PC-9 (cell line): ENCODE data around the gene POLD1.

Experiments used
- EZH2 ChIP-seq: fragments of 200-600 bp; sonication (generic); IDR thresholded peaks from 2 replicates; pipeline ENCODE4 v1.8.0; 2017; ENCODE audit warnings: antibody characterized with exemption, low read depth
- TF ChIP-seq, protein P1 (sequence below): fragments of 200-600 bp; sonication (generic); conservative IDR thresholded peaks from 2 replicates; pipeline ENCODE4 v1.6.1; 2017; ENCODE audit warnings: mixed run types, antibody characterized with exemption, mild to moderate bottlenecking, moderate library complexity

DNA sequence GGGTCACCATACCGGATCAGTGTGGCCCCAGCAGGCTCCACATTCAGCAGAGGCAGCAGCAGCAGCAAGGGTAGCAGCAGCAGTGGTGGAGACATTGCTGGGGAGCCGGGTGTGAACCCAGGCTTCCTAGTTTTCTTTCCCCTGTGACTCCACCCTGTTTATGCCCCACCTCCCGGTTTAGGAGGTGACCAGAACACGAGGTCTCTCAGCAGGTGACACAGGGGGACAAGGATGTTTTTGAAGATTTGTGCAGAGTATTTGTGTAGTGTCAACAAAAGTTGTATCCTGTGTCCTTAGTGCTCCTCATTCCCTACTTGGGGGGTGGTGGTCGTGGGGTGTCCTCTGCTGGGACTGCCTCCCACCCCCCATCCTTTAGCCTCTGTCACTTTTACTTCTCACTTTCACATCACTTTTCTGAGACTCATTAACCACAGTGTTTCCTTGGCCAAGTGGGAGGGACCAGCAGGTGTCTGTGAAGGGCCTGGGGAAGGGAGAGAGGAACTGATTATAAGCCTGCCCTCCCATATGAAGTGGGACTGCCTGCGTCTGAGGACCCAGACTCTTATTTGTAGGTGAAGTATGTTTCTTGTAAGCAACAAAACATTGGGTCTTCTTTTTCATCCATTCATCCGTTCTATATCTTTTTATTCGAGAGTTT is 39.4 kb upstream of the POLD1 start:
- TF ChIP-seq, protein P1, sequence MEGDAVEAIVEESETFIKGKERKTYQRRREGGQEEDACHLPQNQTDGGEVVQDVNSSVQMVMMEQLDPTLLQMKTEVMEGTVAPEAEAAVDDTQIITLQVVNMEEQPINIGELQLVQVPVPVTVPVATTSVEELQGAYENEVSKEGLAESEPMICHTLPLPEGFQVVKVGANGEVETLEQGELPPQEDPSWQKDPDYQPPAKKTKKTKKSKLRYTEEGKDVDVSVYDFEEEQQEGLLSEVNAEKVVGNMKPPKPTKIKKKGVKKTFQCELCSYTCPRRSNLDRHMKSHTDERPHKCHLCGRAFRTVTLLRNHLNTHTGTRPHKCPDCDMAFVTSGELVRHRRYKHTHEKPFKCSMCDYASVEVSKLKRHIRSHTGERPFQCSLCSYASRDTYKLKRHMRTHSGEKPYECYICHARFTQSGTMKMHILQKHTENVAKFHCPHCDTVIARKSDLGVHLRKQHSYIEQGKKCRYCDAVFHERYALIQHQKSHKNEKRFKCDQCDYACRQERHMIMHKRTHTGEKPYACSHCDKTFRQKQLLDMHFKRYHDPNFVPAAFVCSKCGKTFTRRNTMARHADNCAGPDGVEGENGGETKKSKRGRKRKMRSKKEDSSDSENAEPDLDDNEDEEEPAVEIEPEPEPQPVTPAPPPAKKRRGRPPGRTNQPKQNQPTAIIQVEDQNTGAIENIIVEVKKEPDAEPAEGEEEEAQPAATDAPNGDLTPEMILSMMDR, result no peak
- TF ChIP-seq EZH2, result no peak
